NCI-H2107 treated with DMSO at 0.1 percent for 48 hours (cell line): ENCODE data around the gene CSNK1G3.
"Not testable (repeated sequence)": the region's sequence is repeated elsewhere in the genome, so short reads cannot be mapped to it uniquely, and the experiment has no call there.

Experiments
- DNase-seq: peaks from one replicate; lab custom pipeline; 2025; ENCODE audit not compliant: unreplicated experiment; lab: John Stamatoyannopoulos, UW

CSNK1G3 gene

GRCh38 chr5:123637028-123637427, 125.1 kb downstream of the CSNK1G3 start:
- DNase-seq = not testable (repeated sequence)

GRCh38 chr5:123639244-123639643, 127.3 kb downstream of the CSNK1G3 start:
- DNase-seq = no peak

GRCh38 chr5:123645024-123645603, 133.1 kb downstream of the CSNK1G3 start:
- no peak for DNase-seq

GRCh38 chr5:123647066-123647465, 135.1 kb downstream of the CSNK1G3 start:
- DNase-seq = no peak

- DNase-seq = no peak
Observed at GRCh38 chr5:123651234-123651633, 139.3 kb downstream of the CSNK1G3 start.

- DNase-seq = no peak
Observed at GRCh38 chr5:123659011-123659410, 147.0 kb downstream of the CSNK1G3 start.

- no peak for DNase-seq
Observed at GRCh38 chr5:123659495-123659894, 147.5 kb downstream of the CSNK1G3 start.

- DNase-seq = no peak
Observed at GRCh38 chr5:123664961-123665360, 153.0 kb downstream of the CSNK1G3 start.

- no peak for DNase-seq
Observed at GRCh38 chr5:123665822-123666371, 153.9 kb downstream of the CSNK1G3 start.
